Measurements from ENCODE around the gene DGKZ.

DGKZ gene

DNA sequence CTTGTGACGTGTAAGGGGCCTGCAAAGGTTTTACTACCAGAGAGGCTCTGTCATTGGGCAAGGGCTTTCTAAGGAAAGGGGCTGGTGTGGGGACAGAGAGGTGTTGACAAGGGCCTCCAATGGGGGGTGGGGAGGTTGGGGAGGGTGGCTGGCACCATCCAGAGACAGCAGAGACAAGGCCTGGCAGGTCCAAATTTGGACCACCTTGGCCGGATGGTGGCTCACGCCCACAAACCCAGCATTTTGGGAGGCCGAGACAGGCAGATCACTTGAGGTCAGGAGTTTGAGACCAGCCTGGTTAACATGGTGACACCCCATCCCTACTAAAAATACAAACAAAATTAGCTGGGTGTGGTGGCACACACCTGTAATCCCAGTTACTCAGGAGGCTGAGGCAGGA is 46.5 kb downstream of the DGKZ start:
- DNase-seq (ENCODE audit: low read depth), result no peak

GRCh38 chr11:46397526-46397925 is 50.3 kb downstream of the DGKZ start:
- no peak for DNase-seq (ENCODE audit: low read depth)

- no peak for DNase-seq (ENCODE audit: low read depth)
Measured at GRCh38 chr11:46402957-46403902, 56.0 kb downstream of the DGKZ start.

- DNase-seq (ENCODE audit: low read depth), result no peak
Measured at GRCh38 chr11:46404476-46405017, 57.3 kb downstream of the DGKZ start.

GRCh38 chr11:46407635-46408034 is 60.4 kb downstream of the DGKZ start:
- no peak for DNase-seq (ENCODE audit: low read depth)

- DNase-seq (ENCODE audit: low read depth), result no peak
Measured at GRCh38 chr11:46408407-46408986, 61.2 kb downstream of the DGKZ start.

- DNase-seq (ENCODE audit: low read depth), result no peak
Measured at GRCh38 chr11:46410021-46410420, 62.8 kb downstream of the DGKZ start.

- DNase-seq (ENCODE audit: low read depth), result no peak
Measured at GRCh38 chr11:46413760-46414465, 66.7 kb downstream of the DGKZ start.

GRCh38 chr11:46414466-46414796 is 67.2 kb downstream of the DGKZ start:
- DNase-seq (ENCODE audit: low read depth), result no peak

DNA sequence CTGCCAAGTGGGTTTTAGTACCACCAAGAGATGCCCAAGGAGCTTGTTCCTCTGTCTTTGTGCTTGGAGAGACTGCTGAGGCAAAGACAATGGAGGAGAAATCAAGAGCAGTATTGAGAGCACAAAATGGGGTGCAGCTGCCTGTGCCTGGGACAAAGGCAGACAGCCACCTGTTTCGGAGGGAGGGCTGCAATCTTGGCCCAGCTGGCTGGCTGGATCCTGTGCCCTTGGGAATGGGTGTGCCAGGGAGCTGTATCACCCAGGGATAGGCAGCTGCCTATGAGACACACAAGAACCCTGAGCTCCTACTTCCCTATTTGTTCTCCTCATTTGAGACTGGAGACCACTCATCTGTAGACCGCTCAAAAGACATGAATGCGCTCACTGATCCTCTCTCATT is 67.6 kb downstream of the DGKZ start:
- no peak for DNase-seq (ENCODE audit: low read depth)

GRCh38 chr11:46417711-46418110 is 70.4 kb downstream of the DGKZ start:
- no peak for DNase-seq (ENCODE audit: low read depth)

- DNase-seq (ENCODE audit: low read depth), result no peak
Measured at GRCh38 chr11:46418751-46419150, 71.5 kb downstream of the DGKZ start.

- no peak for DNase-seq (ENCODE audit: low read depth)
Measured at GRCh38 chr11:46420513-46420912, 73.2 kb downstream of the DGKZ start.

DNA sequence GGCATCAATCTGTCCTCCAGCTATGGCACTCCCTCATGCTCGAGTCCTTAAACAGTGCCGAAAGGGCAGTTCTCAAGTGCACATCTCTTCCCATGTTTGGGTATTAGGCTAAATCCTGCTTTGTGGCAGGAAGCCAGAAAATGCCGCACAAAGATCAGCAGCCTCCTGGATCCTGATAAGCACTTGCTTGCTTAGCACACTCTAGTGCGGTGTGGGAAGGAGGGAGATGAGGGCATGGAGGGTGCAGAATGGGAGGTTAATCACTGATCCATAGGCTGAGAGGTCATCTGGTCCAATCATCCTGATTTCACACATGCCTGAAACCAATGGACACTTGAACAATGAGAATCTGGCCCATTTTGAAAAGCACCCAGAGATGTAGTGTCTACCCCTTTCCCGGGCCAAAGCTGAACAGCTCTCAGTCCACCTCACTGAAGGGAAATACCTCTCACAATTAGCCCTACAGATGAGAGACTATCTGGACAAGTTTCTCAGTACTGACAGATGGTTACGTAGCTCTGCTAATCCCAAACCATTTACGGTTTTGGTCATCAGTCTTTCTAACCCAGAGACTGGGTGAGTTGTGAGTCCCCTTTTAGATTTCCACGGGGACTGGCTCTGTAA is 74.1 kb downstream of the DGKZ start:
- DNase-seq (ENCODE audit: low read depth), result no peak

GRCh38 chr11:46422588-46422987 is 75.3 kb downstream of the DGKZ start:
- no peak for DNase-seq (ENCODE audit: low read depth)

- DNase-seq (ENCODE audit: low read depth), result no peak
Measured at GRCh38 chr11:46426233-46426991, 79.1 kb downstream of the DGKZ start.

GRCh38 chr11:46427364-46427763 is 80.1 kb downstream of the DGKZ start:
- DNase-seq (ENCODE audit: low read depth), result no peak

- no peak for DNase-seq (ENCODE audit: low read depth)
Measured at GRCh38 chr11:46429717-46430116, 82.5 kb downstream of the DGKZ start.

Data from activated gamma-delta T cell treated with anti-CD3 and anti-CD28 coated beads, Interleukin-2, amount 50 U/mL, for 16 hours (primary cell).